Measurements from ENCODE around the gene GSTA3. TPM values are rescaled to one million over a fixed set of nuclear protein-coding genes. Genes with fewer than 3 reads are reported as not detected.
"Not testable (repeated sequence)": the region's sequence is repeated elsewhere in the genome, so short reads cannot be mapped to it uniquely, and the experiment has no call there.

GSTA3 gene
- total and polyA plus RNA-seq, 2 donors (not counting 3 experiments of a cell fraction or from before 2014, with no cell fraction given): not detected

DNA sequence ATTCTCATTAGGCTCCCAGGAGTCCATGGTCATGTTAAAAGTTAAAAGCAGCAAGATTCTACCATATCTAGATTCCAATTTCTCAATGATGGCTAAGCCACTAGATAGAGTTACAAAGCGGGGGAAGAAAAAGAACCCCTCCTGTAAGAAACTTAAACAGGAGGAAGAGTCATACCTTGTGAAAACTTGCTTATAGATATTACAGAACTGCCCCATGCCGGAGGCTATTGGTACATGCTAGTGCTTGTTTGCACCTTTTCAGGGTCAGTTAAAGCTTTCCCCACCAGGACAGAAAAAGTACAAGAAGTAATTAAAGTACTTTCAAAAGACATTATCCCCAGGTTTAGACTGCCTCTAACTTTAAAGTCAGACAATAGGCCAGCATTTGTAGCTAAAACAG lies 15.5 kb upstream of the GSTA3 start:
- H2AFZ ChIP-seq (ENCODE audit: low read depth, low read length): no peak overlapping the region
- intact Hi-C loops (cut with micrococcal nuclease): no loop called here
- BruUV-seq (replicated peaks): no TSS peak

DNA sequence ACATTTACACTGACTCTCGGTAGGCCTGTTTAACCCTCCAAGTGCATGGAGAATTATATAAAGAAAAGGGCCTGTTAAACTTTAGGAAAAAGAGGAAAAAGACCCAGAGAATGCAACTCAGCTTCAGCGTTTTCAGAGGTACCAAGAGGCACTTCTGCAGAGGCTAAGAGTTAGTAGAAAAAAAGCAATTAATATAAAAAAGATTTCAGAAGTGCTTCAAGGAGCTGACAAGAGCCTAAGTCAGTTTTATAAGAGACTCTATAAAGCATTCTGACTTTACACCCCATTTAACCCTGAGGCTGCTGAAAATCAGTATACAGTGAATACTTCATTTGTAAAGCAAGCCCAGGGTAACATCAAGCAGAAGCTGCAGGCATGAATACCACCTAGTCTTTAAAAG lies 14.2 kb upstream of the GSTA3 start:
- H4K20me1 ChIP-seq (replicated peaks; ENCODE audit: control insufficient read depth, extremely low read depth, insufficient read depth, low read length); H3K4me3 ChIP-seq (replicated peaks in 1 of 3; ENCODE audit: insufficient read depth in 1 of 3, low read depth in 1 of 3, low read length in 3 of 3); H3K27me3 ChIP-seq (ENCODE audit: control insufficient read depth in 2 of 2, insufficient read depth in 2 of 2, low read length in 2 of 2); intact Hi-C loops (cut with micrococcal nuclease); H3K9ac ChIP-seq (replicated peaks; ENCODE audit: extremely low read depth, insufficient read depth, low read length); H3K27ac ChIP-seq (ENCODE audit: insufficient read depth, low read depth, low read length); H3K4me2 ChIP-seq (ENCODE audit: insufficient read depth, low read length); CTCF ChIA-PET; dilution Hi-C loops (cut with MboI; ENCODE audit: extremely low pct_ligation_motif_present, low sequenced_read_pairs); H3K36me3 ChIP-seq (ENCODE audit: control insufficient read depth in 2 of 2, extremely low read depth in 1 of 2, insufficient read depth in 2 of 2, low read length in 2 of 2); BruUV-seq (replicated peaks); DNase-seq (ENCODE audit: low read depth, low spot score); FAIRE-seq; H3K4me1 ChIP-seq (ENCODE audit: control insufficient read depth, extremely low read depth, insufficient read depth, low read length); H3K9me3 ChIP-seq (replicated peaks; ENCODE audit: control insufficient read depth, insufficient read depth, low read length); POLR2A ChIA-PET; H2AFZ ChIP-seq (ENCODE audit: low read depth, low read length); H3K9me1 ChIP-seq (replicated peaks; ENCODE audit: control insufficient read depth, extremely low read depth, insufficient read depth, low read length); H3K79me2 ChIP-seq (ENCODE audit: control insufficient read depth, insufficient read depth, low read length): not testable (repeated sequence)

More for the DNA sequence above, 15.5 kb upstream of the GSTA3 start:
- no peaks in the 10 kb centered on the region for H3K9me1 ChIP-seq (replicated peaks; ENCODE audit: control insufficient read depth, extremely low read depth, insufficient read depth, low read length)
- H3K4me1 ChIP-seq (ENCODE audit: control insufficient read depth, extremely low read depth, insufficient read depth, low read length): peaks cover 11% of the 10 kb centered on the region
- FAIRE-seq (no peak), DNase-seq (ENCODE audit: low read depth, low spot score) (no peak)
- H4K20me1 ChIP-seq (replicated peaks; ENCODE audit: control insufficient read depth, extremely low read depth, insufficient read depth, low read length): no peaks in the 10 kb centered on the region
- no peak overlapping the region for H3K27ac ChIP-seq (ENCODE audit: insufficient read depth, low read depth, low read length)
- TF ChIP-seq GATA2 (IDR thresholded peaks at IDR 0.05; ENCODE audit: insufficient read depth, insufficient read length, low read depth, low read length): no peak
- TF ChIP-seq, protein P1, sequence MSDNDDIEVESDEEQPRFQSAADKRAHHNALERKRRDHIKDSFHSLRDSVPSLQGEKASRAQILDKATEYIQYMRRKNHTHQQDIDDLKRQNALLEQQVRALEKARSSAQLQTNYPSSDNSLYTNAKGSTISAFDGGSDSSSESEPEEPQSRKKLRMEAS (IDR thresholded peaks at IDR 0.05; ENCODE audit: insufficient read depth, insufficient read length): no peak
- H3K4me3 ChIP-seq (replicated peaks in 1 of 3; ENCODE audit: insufficient read depth in 1 of 3, low read depth in 1 of 3, low read length in 3 of 3): no peak overlapping the region
- H3K9ac ChIP-seq (replicated peaks; ENCODE audit: extremely low read depth, insufficient read depth, low read length): no peak overlapping the region
- POLR2A ChIA-PET: no interaction called here
- CTCF ChIA-PET: no interaction called here
- no peaks in the 10 kb centered on the region for H3K36me3 ChIP-seq (ENCODE audit: control insufficient read depth in 2 of 2, extremely low read depth in 1 of 2, insufficient read depth in 2 of 2, low read length in 2 of 2)
- H3K4me2 ChIP-seq (ENCODE audit: insufficient read depth, low read length): no peak overlapping the region
- no peaks in the 10 kb centered on the region for H3K79me2 ChIP-seq (ENCODE audit: control insufficient read depth, insufficient read depth, low read length)
- H3K27me3 ChIP-seq (ENCODE audit: control insufficient read depth in 2 of 2, insufficient read depth in 2 of 2, low read length in 2 of 2): no peaks in the 10 kb centered on the region
- no peaks in the 10 kb centered on the region for H3K9me3 ChIP-seq (replicated peaks; ENCODE audit: control insufficient read depth, insufficient read depth, low read length)
- dilution Hi-C loops (cut with MboI; ENCODE audit: extremely low pct_ligation_motif_present, low sequenced_read_pairs): no loop called here
